Mesenchymal stem cell (in vitro differentiated cells and primary cell): ENCODE results near the gene HSDL1.

Source experiments
- DNase-seq: peaks from one replicate; pipeline ENCODE4 v3.0.0-alpha.2; 2013
- H2AFZ ChIP-seq: one replicate; pipeline ENCODE4 v1.6.1; 2013; ENCODE audit warnings: low read depth, mild to moderate bottlenecking, control low read depth, inconsistent platforms, low read length, moderate library complexity
- H2AK5ac ChIP-seq: 2 replicates; pipeline ENCODE4 v1.6.1; 2013; ENCODE audit warnings: low read length, moderate library complexity, mild to moderate bottlenecking, inconsistent platforms; ENCODE audit not compliant: severe bottlenecking
- H2BK120ac ChIP-seq: one replicate; pipeline ENCODE4 v1.6.1; 2013; ENCODE audit warnings: low read depth, mild to moderate bottlenecking, inconsistent platforms, low read length, moderate library complexity
- H2BK12ac ChIP-seq, 2 experiments: one replicate each; pipeline ENCODE4 v1.6.1; 2013; ENCODE audit warnings: inconsistent platforms in 2 of 2, low read length in 2 of 2, mild to moderate bottlenecking in 2 of 2, moderate library complexity in 2 of 2, control low read depth in 1 of 2
- H2BK15ac ChIP-seq: one replicate; pipeline ENCODE4 v1.6.1; 2013; ENCODE audit warnings: mild to moderate bottlenecking, low read depth, inconsistent platforms; ENCODE audit not compliant: poor library complexity, severe bottlenecking
- H2BK5ac ChIP-seq: 2 replicates; pipeline ENCODE4 v1.6.1; 2013; ENCODE audit warnings: low read depth, mild to moderate bottlenecking, low read length, control low read depth, inconsistent platforms; ENCODE audit not compliant: poor library complexity, severe bottlenecking
- H3K14ac ChIP-seq, 2 experiments: one replicate each; pipeline ENCODE4 v1.6.1; 2013; ENCODE audit warnings: inconsistent platforms in 2 of 2, low read length in 2 of 2, control low read depth in 1 of 2, mild to moderate bottlenecking in 1 of 2, moderate library complexity in 1 of 2
- H3K18ac ChIP-seq, 2 experiments: one replicate each; pipeline ENCODE4 v1.6.1; 2013; ENCODE audit warnings: inconsistent platforms in 2 of 2, low read length in 2 of 2, control low read depth in 1 of 2, low read depth in 1 of 2, mild to moderate bottlenecking in 1 of 2
- H3K23ac ChIP-seq, 2 experiments: one replicate each; pipeline ENCODE4 v1.6.1; 2013; ENCODE audit warnings: inconsistent platforms in 2 of 2, low read length in 2 of 2, mild to moderate bottlenecking in 2 of 2, moderate library complexity in 2 of 2, control low read depth in 1 of 2
- H3K27ac ChIP-seq: 2 replicates; pipeline ENCODE4 v1.5.1; 2013; ENCODE audit warnings: mild to moderate bottlenecking, moderate library complexity, low read length, control low read depth, inconsistent platforms; ENCODE audit not compliant: poor library complexity, severe bottlenecking
- H3K27me3 ChIP-seq, 2 experiments: 2 replicates each; pipeline versions ENCODE4 v1.6.1 to v1.7.0; 2013; ENCODE audit warnings: low read length in 2 of 2, mild to moderate bottlenecking in 2 of 2, moderate library complexity in 2 of 2, control low read depth in 1 of 2, inconsistent platforms in 1 of 2; ENCODE audit not compliant: control insufficient read depth in 1 of 2, insufficient read depth in 1 of 2
- H3K36me3 ChIP-seq, 2 experiments: 2 replicates each; pipeline versions ENCODE4 v1.6.1 to v1.7.0; 2013; ENCODE audit warnings: low read length in 2 of 2, control low read depth in 1 of 2, inconsistent platforms in 1 of 2, low read depth in 1 of 2, mild to moderate bottlenecking in 1 of 2; ENCODE audit not compliant: insufficient read depth in 2 of 2, control insufficient read depth in 1 of 2
- H3K4ac ChIP-seq, 2 experiments: one replicate each; pipeline ENCODE4 v1.6.1; 2013; ENCODE audit warnings: inconsistent platforms in 2 of 2, low read length in 2 of 2, mild to moderate bottlenecking in 2 of 2, moderate library complexity in 2 of 2, control low read depth in 1 of 2, low read depth in 1 of 2
- H3K4me1 ChIP-seq: 2 replicates; pipeline ENCODE4 v1.6.1; 2013; ENCODE audit warnings: low read depth, low read length, control low read depth; ENCODE audit not compliant: control insufficient read depth, insufficient read depth
- H3K4me2 ChIP-seq: 2 replicates; pipeline ENCODE4 v1.6.1; 2013; ENCODE audit warnings: low read length, mild to moderate bottlenecking, inconsistent platforms; ENCODE audit not compliant: poor library complexity, severe bottlenecking
- H3K4me3 ChIP-seq, 2 experiments: 2 replicates each; pipeline versions ENCODE4 v1.5.1 to v1.7.0; 2013; ENCODE audit warnings: low read length in 2 of 2, mild to moderate bottlenecking in 2 of 2, control low read depth in 1 of 2, low read depth in 1 of 2; ENCODE audit not compliant: insufficient read depth in 1 of 2
- H3K79me1 ChIP-seq: replicated peaks from 2 replicates; pipeline ENCODE4 v1.6.1; 2013; ENCODE audit warnings: mild to moderate bottlenecking, control low read depth, low read length, inconsistent platforms; ENCODE audit not compliant: poor library complexity, severe bottlenecking
- H3K9ac ChIP-seq: 2 replicates; pipeline ENCODE4 v1.7.0; 2013; ENCODE audit warnings: mild to moderate bottlenecking, low read length, moderate library complexity
- H3K9me3 ChIP-seq: 2 replicates; pipeline ENCODE4 v1.7.0; 2013; ENCODE audit warnings: mild to moderate bottlenecking, low read length; ENCODE audit not compliant: control insufficient read depth
- H4K8ac ChIP-seq: one replicate; pipeline ENCODE4 v1.6.1; 2013; ENCODE audit warnings: inconsistent platforms, mild to moderate bottlenecking, low read length, moderate library complexity
- H4K91ac ChIP-seq: one replicate; pipeline ENCODE4 v1.6.1; 2013; ENCODE audit warnings: mild to moderate bottlenecking, low read length, inconsistent platforms
- WGBS: methylation state at CpG from one replicate; pipeline ENCODE4 v1.1.7; 2013; ENCODE audit warnings: mixed read lengths; 5-methylcytosine and 5-hydroxymethylcytosine counted together

The HSDL1 gene

DNA sequence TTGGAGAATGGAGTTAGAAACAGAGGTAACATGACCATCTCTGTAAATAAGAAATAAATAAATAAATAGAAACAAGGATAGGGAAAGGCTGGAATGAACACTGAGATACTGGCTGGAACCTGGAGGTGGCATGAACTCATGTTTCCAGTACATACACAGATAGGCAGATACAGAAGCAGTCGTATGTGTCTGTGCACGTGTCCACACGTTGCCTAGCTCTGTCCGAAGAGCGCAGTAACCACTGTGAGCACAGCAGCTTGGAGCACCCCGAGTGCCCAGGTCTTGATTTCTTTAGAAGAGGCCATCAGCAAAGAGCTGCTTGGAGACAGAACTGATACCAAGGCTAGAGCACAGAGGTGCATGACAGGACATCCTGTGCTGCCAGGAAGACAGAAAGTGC lies 65.3 kb downstream of the HSDL1 start:
- no peak overlapping the region for H3K9ac ChIP-seq
- H3K23ac ChIP-seq = no peak overlapping the region
- no peak overlapping the region for H2BK120ac ChIP-seq
- no peak overlapping the region for H2AFZ ChIP-seq
- H3K14ac ChIP-seq = no peak overlapping the region
- H3K36me3 ChIP-seq = peaks cover 52 to 95% of the 10 kb centered on the region in 2 experiments
- no peak overlapping the region for H4K8ac ChIP-seq
- H3K4me2 ChIP-seq = no peak overlapping the region
- no peaks in the 10 kb centered on the region for H3K9me3 ChIP-seq
- H3K27ac ChIP-seq = no peak overlapping the region
- no peak overlapping the region for H2BK15ac ChIP-seq
- no peak overlapping the region for H3K4ac ChIP-seq
- no peak overlapping the region for H2BK5ac ChIP-seq
- no peak overlapping the region for H3K4me3 ChIP-seq
- no peak overlapping the region for H3K18ac ChIP-seq
- H3K79me1 ChIP-seq = peaks cover 30% of the 10 kb centered on the region
- H4K91ac ChIP-seq = no peak overlapping the region
- WGBS = 97% methylated on average over 6 of the region's 6 CpGs
- H2AK5ac ChIP-seq = no peak overlapping the region
- H3K27me3 ChIP-seq = no peaks in the 10 kb centered on the region
- no peak for DNase-seq
- no peak overlapping the region for H2BK12ac ChIP-seq
- H3K4me1 ChIP-seq = no peaks in the 10 kb centered on the region

- 96% methylated on average over 6 of the region's 11 CpGs for WGBS
- Histone ChIP-seq H3K23ac (no peak overlapping the region), H3K18ac (no peak overlapping the region), H3K9ac (no peak overlapping the region), H2AFZ (no peak overlapping the region), H2BK120ac (no peak overlapping the region), H3K27ac (no peak overlapping the region), H4K8ac (no peak overlapping the region), H4K91ac (no peak overlapping the region), H3K4me1 (no peaks in the 10 kb centered on the region), H3K36me3 (peaks cover 48 to 94% of the 10 kb centered on the region in 2 experiments), H3K9me3 (no peaks in the 10 kb centered on the region), H3K4ac (no peak overlapping the region), H3K4me2 (no peak overlapping the region), H2BK12ac (no peak overlapping the region), H3K4me3 (no peak overlapping the region), H2BK5ac (no peak overlapping the region), H3K27me3 (no peaks in the 10 kb centered on the region), H3K14ac (no peak overlapping the region), H2BK15ac (no peak overlapping the region), H3K79me1 (peaks cover 19% of the 10 kb centered on the region), H2AK5ac (no peak overlapping the region)
- DNase-seq = no peak
Observed at GRCh38 chr16:84075376-84075775, 69.6 kb downstream of the HSDL1 start.

- H2AFZ ChIP-seq = no peak overlapping the region
- H3K18ac ChIP-seq = no peak overlapping the region
- no peak for DNase-seq
- no peak overlapping the region for H3K27ac ChIP-seq
- no peak overlapping the region for H3K4me2 ChIP-seq
- peaks cover 17% of the 10 kb centered on the region for H3K79me1 ChIP-seq
- H3K36me3 ChIP-seq = peaks cover 47 to 94% of the 10 kb centered on the region in 2 experiments
- H3K9me3 ChIP-seq = no peaks in the 10 kb centered on the region
- no peak overlapping the region for H2BK12ac ChIP-seq
- no peak overlapping the region for H4K8ac ChIP-seq
- WGBS = 98% methylated on average over 3 of the region's 3 CpGs
- H3K4me3 ChIP-seq = no peak overlapping the region
- H2BK120ac ChIP-seq = no peak overlapping the region
- H4K91ac ChIP-seq = no peak overlapping the region
- no peak overlapping the region for H3K4ac ChIP-seq
- H2AK5ac ChIP-seq = no peak overlapping the region
- no peak overlapping the region for H2BK5ac ChIP-seq
- no peaks in the 10 kb centered on the region for H3K4me1 ChIP-seq
- no peak overlapping the region for H3K23ac ChIP-seq
- no peak overlapping the region for H3K14ac ChIP-seq
- H2BK15ac ChIP-seq = no peak overlapping the region
- no peaks in the 10 kb centered on the region for H3K27me3 ChIP-seq
- no peak overlapping the region for H3K9ac ChIP-seq
Observed at GRCh38 chr16:84074721-84075120, 70.3 kb downstream of the HSDL1 start.
